SK-N-SH treated with all-trans-retinoic acid at 6 μM for 48 hours (cell line): ENCODE measurements around the gene IMPA2.

Source experiments
- ATAC-seq: fragments of 200-7000 bp; cut with Tn5 transposase; 3 replicates; pipeline ENCODE4 v1.9.1; 2020; ENCODE audit warnings: mild to moderate bottlenecking, moderate library complexity
- ARNTL ChIP-seq: fragments of 450-650 bp; formaldehyde crosslinking; IDR thresholded peaks from 2 replicates; pipeline ENCODE4 v1.5.0; 2020; ENCODE audit warnings: low read depth, mild to moderate bottlenecking, moderate library complexity, borderline replicate concordance
- BACH2 ChIP-seq: fragments of 250-450 bp; sonication (Bioruptor Pico); IDR thresholded peaks from 2 replicates; pipeline ENCODE4 v1.9.0; 2021; ENCODE audit warnings: mild to moderate bottlenecking, borderline replicate concordance
- CSDC2 ChIP-seq: fragments of 250-450 bp; sonication (Bioruptor Pico); IDR thresholded peaks from 2 replicates; pipeline ENCODE4 v1.5.0; 2020; ENCODE audit warnings: mild to moderate bottlenecking, moderate library complexity
- ESRRG ChIP-seq: fragments of 250-450 bp; sonication (Bioruptor Pico); IDR thresholded peaks from 2 replicates; pipeline ENCODE4 v1.6.1; 2021; ENCODE audit warnings: mild to moderate bottlenecking
- GLIS3 ChIP-seq: fragments of 250-450 bp; sonication (Bioruptor Pico); IDR thresholded peaks from 2 replicates; pipeline ENCODE4 v1.5.0; 2020; ENCODE audit warnings: mild to moderate bottlenecking, moderate library complexity
- ISL1 ChIP-seq: fragments of 250-450 bp; sonication (Bioruptor Pico); IDR thresholded peaks from 2 replicates; pipeline ENCODE4 v2.1.2; 2022; ENCODE audit warnings: mild to moderate bottlenecking, moderate library complexity
- PPARA ChIP-seq: fragments of 250-450 bp; sonication (Bioruptor Pico); IDR thresholded peaks from 2 replicates; pipeline ENCODE4 v1.5.0; 2020; ENCODE audit warnings: mild to moderate bottlenecking, borderline replicate concordance
- SNAI2 ChIP-seq: fragments of 250-450 bp; sonication (Bioruptor Pico); IDR thresholded peaks from 2 replicates; pipeline ENCODE4 v1.5.0; 2020; ENCODE audit warnings: mild to moderate bottlenecking, moderate library complexity
- TCF4 ChIP-seq: fragments of 250-450 bp; sonication (Bioruptor Pico); IDR thresholded peaks from 2 replicates; pipeline ENCODE4 v1.8.0; 2021; ENCODE audit warnings: mild to moderate bottlenecking, moderate library complexity, borderline replicate concordance
- TOX ChIP-seq: fragments of 250-450 bp; sonication (Bioruptor Pico); IDR thresholded peaks from 2 replicates; pipeline ENCODE4 v1.8.0; 2021; ENCODE audit warnings: mild to moderate bottlenecking, moderate library complexity, borderline replicate concordance
- ZC3H10 ChIP-seq: fragments of 250-450 bp; sonication (Bioruptor Pico); IDR thresholded peaks from 2 replicates; pipeline ENCODE4 v1.5.1; 2021; ENCODE audit warnings: mild to moderate bottlenecking, moderate library complexity
- ZFP30 ChIP-seq: fragments of 450-650 bp; formaldehyde crosslinking; IDR thresholded peaks from 2 replicates; pipeline ENCODE4 v1.5.0; 2022; ENCODE audit warnings: mild to moderate bottlenecking, moderate library complexity
- ZNF565 ChIP-seq: fragments of 450-650 bp; formaldehyde crosslinking; conservative IDR thresholded peaks from 2 replicates; pipeline ENCODE4 v1.5.0; 2020; ENCODE audit warnings: low read depth, mild to moderate bottlenecking, moderate library complexity
- ZNF8 ChIP-seq: fragments of 450-650 bp; formaldehyde crosslinking; IDR thresholded peaks from 2 replicates; pipeline ENCODE4 v1.5.0; 2020; ENCODE audit warnings: mild to moderate bottlenecking, moderate library complexity
- TF ChIP-seq, protein P1 (sequence below): fragments of 250-450 bp; sonication (Bioruptor Pico); IDR thresholded peaks from 2 replicates; pipeline ENCODE4 v1.5.0; 2020; ENCODE audit warnings: mild to moderate bottlenecking, moderate library complexity
- TF ChIP-seq, protein P2 (sequence below): fragments of 250-450 bp; sonication (Bioruptor Pico); IDR thresholded peaks from 2 replicates; pipeline ENCODE4 v1.8.0; 2020; ENCODE audit warnings: mild to moderate bottlenecking, moderate library complexity, borderline replicate concordance
- TF ChIP-seq, protein P3 (sequence below): fragments of 250-450 bp; sonication (Bioruptor Pico); IDR thresholded peaks from 2 replicates; pipeline ENCODE4 v1.5.1; 2020; ENCODE audit warnings: low read depth, mild to moderate bottlenecking, moderate library complexity

IMPA2 gene

GRCh38 chr18:12014086-12014485, 32.8 kb downstream of the IMPA2 start:
- ATAC-seq, result no peak
- TF ChIP-seq, protein P1, sequence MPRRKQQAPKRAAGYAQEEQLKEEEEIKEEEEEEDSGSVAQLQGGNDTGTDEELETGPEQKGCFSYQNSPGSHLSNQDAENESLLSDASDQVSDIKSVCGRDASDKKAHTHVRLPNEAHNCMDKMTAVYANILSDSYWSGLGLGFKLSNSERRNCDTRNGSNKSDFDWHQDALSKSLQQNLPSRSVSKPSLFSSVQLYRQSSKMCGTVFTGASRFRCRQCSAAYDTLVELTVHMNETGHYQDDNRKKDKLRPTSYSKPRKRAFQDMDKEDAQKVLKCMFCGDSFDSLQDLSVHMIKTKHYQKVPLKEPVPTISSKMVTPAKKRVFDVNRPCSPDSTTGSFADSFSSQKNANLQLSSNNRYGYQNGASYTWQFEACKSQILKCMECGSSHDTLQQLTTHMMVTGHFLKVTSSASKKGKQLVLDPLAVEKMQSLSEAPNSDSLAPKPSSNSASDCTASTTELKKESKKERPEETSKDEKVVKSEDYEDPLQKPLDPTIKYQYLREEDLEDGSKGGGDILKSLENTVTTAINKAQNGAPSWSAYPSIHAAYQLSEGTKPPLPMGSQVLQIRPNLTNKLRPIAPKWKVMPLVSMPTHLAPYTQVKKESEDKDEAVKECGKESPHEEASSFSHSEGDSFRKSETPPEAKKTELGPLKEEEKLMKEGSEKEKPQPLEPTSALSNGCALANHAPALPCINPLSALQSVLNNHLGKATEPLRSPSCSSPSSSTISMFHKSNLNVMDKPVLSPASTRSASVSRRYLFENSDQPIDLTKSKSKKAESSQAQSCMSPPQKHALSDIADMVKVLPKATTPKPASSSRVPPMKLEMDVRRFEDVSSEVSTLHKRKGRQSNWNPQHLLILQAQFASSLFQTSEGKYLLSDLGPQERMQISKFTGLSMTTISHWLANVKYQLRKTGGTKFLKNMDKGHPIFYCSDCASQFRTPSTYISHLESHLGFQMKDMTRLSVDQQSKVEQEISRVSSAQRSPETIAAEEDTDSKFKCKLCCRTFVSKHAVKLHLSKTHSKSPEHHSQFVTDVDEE (CRISPR knock-in tag), result no peak
- TF ChIP-seq ZC3H10, result no peak
- TF ChIP-seq ZNF565 (CRISPR knock-in tag), result no peak
- TF ChIP-seq ZNF8 (CRISPR knock-in tag), result no peak
- no peak for TF ChIP-seq ESRRG
- no peak for TF ChIP-seq TOX
- no peak for TF ChIP-seq ARNTL (CRISPR knock-in tag)

GRCh38 chr18:12014521-12015415, 33.5 kb downstream of the IMPA2 start:
- ATAC-seq, result no peak
- TF ChIP-seq CSDC2 (no peak), ZNF565 (CRISPR knock-in tag) (no peak), ESRRG (no peak), BACH2 (CRISPR knock-in tag) (no peak), SNAI2 (CRISPR knock-in tag) (no peak), TCF4 (CRISPR knock-in tag) (no peak), ISL1 (CRISPR knock-in tag) (no peak), GLIS3 (CRISPR knock-in tag) (no peak), ZFP30 (no peak), ZC3H10 (no peak), ARNTL (CRISPR knock-in tag) (no peak)
- TF ChIP-seq, protein P1 (CRISPR knock-in tag), result no peak
- TF ChIP-seq, protein P2, sequence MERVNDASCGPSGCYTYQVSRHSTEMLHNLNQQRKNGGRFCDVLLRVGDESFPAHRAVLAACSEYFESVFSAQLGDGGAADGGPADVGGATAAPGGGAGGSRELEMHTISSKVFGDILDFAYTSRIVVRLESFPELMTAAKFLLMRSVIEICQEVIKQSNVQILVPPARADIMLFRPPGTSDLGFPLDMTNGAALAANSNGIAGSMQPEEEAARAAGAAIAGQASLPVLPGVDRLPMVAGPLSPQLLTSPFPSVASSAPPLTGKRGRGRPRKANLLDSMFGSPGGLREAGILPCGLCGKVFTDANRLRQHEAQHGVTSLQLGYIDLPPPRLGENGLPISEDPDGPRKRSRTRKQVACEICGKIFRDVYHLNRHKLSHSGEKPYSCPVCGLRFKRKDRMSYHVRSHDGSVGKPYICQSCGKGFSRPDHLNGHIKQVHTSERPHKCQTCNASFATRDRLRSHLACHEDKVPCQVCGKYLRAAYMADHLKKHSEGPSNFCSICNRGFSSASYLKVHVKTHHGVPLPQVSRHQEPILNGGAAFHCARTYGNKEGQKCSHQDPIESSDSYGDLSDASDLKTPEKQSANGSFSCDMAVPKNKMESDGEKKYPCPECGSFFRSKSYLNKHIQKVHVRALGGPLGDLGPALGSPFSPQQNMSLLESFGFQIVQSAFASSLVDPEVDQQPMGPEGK, result no peak
- TF ChIP-seq, protein P3, sequence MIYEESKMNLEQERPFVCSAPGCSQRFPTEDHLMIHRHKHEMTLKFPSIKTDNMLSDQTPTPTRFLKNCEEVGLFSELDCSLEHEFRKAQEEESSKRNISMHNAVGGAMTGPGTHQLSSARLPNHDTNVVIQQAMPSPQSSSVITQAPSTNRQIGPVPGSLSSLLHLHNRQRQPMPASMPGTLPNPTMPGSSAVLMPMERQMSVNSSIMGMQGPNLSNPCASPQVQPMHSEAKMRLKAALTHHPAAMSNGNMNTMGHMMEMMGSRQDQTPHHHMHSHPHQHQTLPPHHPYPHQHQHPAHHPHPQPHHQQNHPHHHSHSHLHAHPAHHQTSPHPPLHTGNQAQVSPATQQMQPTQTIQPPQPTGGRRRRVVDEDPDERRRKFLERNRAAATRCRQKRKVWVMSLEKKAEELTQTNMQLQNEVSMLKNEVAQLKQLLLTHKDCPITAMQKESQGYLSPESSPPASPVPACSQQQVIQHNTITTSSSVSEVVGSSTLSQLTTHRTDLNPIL (CRISPR knock-in tag), result no peak
- TF ChIP-seq, all 23 proteins: peak for 0

- ATAC-seq, result no peak
- TF ChIP-seq PPARA (CRISPR knock-in tag), result no peak
- TF ChIP-seq, protein P2, result no peak
Observed at GRCh38 chr18:12015416-12016062, 34.2 kb downstream of the IMPA2 start.
